ENCODE results near the gene PAPSS1. TPM values are rescaled to one million over a fixed set of nuclear protein-coding genes. Genes with fewer than 3 reads are reported as not detected.

Gene PAPSS1
- total and polyA plus RNA-seq, 10 of the 15 experiments (the other 5 are each of a cell fraction or from before 2014, with no cell fraction given): 22.6 to 73.0 (median 30.6) TPM

DNA sequence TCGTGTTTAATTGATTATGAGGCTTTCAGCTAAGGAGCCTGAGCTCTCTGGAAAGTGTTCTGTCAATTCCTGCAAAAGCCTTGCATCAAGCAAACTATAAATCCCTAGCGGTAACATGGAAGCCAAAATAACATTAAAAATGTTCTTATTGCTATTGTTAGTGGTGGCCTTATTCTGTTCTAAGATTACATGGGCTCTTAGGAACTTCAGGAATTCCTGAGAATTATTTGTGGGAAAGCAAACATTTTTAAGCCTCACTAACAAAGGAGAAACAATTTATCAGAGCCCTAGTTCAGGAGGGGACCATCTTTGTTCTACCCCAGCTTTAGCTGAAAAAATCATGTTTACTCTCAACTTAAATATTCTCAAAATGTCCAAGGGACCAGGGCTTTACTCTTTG lies 119.6 kb downstream of the PAPSS1 start:
- intact Hi-C loops (cut with micrococcal nuclease; ENCODE audit: unreplicated experiment): no loop called here
- Histone ChIP-seq H3K4me2 (ENCODE audit: control insufficient read depth, insufficient read depth) (no peak overlapping the region), H4K20me1 (ENCODE audit: control insufficient read depth, insufficient read depth) (no peaks in the 10 kb centered on the region), H3K79me2 (ENCODE audit: control insufficient read depth, insufficient read depth, low read length) (no peaks in the 10 kb centered on the region), H3K9ac (ENCODE audit: control insufficient read depth, insufficient read depth, low read length) (no peak overlapping the region), H3K9me3 (replicated peaks; ENCODE audit: control insufficient read depth, insufficient read depth, low read length) (no peaks in the 10 kb centered on the region), H3K4me1 (ENCODE audit: control insufficient read depth, insufficient read depth, low read length) (no peaks in the 10 kb centered on the region), H3K27ac (ENCODE audit: control insufficient read depth, insufficient read depth) (no peak overlapping the region), H2AFZ (ENCODE audit: control insufficient read depth, low read depth, low read length) (no peak overlapping the region), H3K4me3 (no peak overlapping the region), H3K36me3 (ENCODE audit: control insufficient read depth in 2 of 2, insufficient read depth in 2 of 2, low read length in 1 of 2) (no peaks in the 10 kb centered on the region), H3K27me3 (replicated peaks in 1 of 2; ENCODE audit: control insufficient read depth in 2 of 2, insufficient read depth in 2 of 2, low read length in 1 of 2) (no peaks in the 10 kb centered on the region)
- no peak for ATAC-seq
- ChIA-PET POLR2A (interaction anchor here (0.7 kb wide), 1 partner anchor 16 kb away, joined by 3 read pairs; no protein-coding TSS in a partner anchor), RAD21 (ENCODE audit: unreplicated experiment) (no interaction called here), SMC1A (ENCODE audit: uncharacterized antibody, unreplicated experiment) (no interaction called here), CTCF (no interaction called here)
- no TSS peak for BruUV-seq (replicated peaks)
- 50% methylated on average over 2 of the region's 2 CpGs for WGBS (ENCODE audit: insufficient coverage, insufficient replicate concordance, low lambda C conversion rate, missing lambda C conversion rate)
- no peak for FAIRE-seq
- TF ChIP-seq DPF2 (IDR thresholded peaks at IDR 0.05): no peak
- no peak for TF ChIP-seq RAD51 (IDR thresholded peaks at IDR 0.05)
- no peak for TF ChIP-seq ZNF24 (IDR thresholded peaks at IDR 0.05)
- TF ChIP-seq KLF5 (IDR thresholded peaks at IDR 0.05; ENCODE audit: partially characterized antibody): no peak
- TF ChIP-seq FOS (IDR thresholded peaks at IDR 0.05; ENCODE audit: borderline replicate concordance, extremely low read depth, insufficient read length): no peak
- TF ChIP-seq, protein P1, sequence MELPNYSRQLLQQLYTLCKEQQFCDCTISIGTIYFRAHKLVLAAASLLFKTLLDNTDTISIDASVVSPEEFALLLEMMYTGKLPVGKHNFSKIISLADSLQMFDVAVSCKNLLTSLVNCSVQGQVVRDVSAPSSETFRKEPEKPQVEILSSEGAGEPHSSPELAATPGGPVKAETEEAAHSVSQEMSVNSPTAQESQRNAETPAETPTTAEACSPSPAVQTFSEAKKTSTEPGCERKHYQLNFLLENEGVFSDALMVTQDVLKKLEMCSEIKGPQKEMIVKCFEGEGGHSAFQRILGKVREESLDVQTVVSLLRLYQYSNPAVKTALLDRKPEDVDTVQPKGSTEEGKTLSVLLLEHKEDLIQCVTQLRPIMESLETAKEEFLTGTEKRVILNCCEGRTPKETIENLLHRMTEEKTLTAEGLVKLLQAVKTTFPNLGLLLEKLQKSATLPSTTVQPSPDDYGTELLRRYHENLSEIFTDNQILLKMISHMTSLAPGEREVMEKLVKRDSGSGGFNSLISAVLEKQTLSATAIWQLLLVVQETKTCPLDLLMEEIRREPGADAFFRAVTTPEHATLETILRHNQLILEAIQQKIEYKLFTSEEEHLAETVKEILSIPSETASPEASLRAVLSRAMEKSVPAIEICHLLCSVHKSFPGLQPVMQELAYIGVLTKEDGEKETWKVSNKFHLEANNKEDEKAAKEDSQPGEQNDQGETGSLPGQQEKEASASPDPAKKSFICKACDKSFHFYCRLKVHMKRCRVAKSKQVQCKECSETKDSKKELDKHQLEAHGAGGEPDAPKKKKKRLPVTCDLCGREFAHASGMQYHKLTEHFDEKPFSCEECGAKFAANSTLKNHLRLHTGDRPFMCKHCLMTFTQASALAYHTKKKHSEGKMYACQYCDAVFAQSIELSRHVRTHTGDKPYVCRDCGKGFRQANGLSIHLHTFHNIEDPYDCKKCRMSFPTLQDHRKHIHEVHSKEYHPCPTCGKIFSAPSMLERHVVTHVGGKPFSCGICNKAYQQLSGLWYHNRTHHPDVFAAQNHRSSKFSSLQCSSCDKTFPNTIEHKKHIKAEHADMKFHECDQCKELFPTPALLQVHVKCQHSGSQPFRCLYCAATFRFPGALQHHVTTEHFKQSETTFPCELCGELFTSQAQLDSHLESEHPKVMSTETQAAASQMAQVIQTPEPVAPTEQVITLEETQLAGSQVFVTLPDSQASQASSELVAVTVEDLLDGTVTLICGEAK (IDR thresholded peaks at IDR 0.05; ENCODE audit: borderline replicate concordance): no peak
- no peak for TF ChIP-seq ZSCAN29 (IDR thresholded peaks at IDR 0.05)
- TF ChIP-seq NRF1 (conservative IDR thresholded peaks at IDR 0.05; ENCODE audit: low read depth, low read length): no peak
- TF ChIP-seq RUNX3 (IDR thresholded peaks at IDR 0.05; ENCODE audit: low read length): no peak
- TF ChIP-seq CREM (IDR thresholded peaks at IDR 0.05; ENCODE audit: low read depth): no peak
- no peak for TF ChIP-seq ZZZ3 (IDR thresholded peaks at IDR 0.05; ENCODE audit: control insufficient read depth, insufficient read length, low read depth)
- no peak for TF ChIP-seq TCF7 (IDR thresholded peaks at IDR 0.05; ENCODE audit: borderline replicate concordance)
- TF ChIP-seq, protein P2, sequence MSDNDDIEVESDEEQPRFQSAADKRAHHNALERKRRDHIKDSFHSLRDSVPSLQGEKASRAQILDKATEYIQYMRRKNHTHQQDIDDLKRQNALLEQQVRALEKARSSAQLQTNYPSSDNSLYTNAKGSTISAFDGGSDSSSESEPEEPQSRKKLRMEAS (IDR thresholded peaks at IDR 0.05; ENCODE audit: low read depth, low read length): no peak
- no peak for TF ChIP-seq EED (IDR thresholded peaks at IDR 0.05; ENCODE audit: low read depth)
- no peak for TF ChIP-seq TAF1 (IDR thresholded peaks at IDR 0.05; ENCODE audit: borderline replicate concordance, low read depth, low read length)
- no peak for TF ChIP-seq IKZF2 (IDR thresholded peaks at IDR 0.05)
- in situ Hi-C loops (cut with MboI): no loop called here
- no peak for DNase-seq (ENCODE audit: low read depth, low spot score)
